HuH-7.5 (cell line): Measurements from ENCODE around the gene FOXL3.
"Not testable (repeated sequence)": the region's sequence is repeated elsewhere in the genome, so short reads cannot be mapped to it uniquely, and the experiment has no call there.

Source experiments
- DNase-seq: peaks from one replicate; pipeline ENCODE4 v3.0.0; 2011; ENCODE audit warnings: low spot score

Gene FOXL3

GRCh38 chr7:289209-289755 is 688 bp upstream of the FOXL3 start:
- no peak for DNase-seq

GRCh38 chr7:290554-291372 is 793 bp downstream of the FOXL3 start:
- no peak for DNase-seq

- DNase-seq: no peak
These were observed 1.6 kb downstream of the FOXL3 start for GRCh38 chr7:291373-292092.

- DNase-seq: no peak
These were observed 2.3 kb downstream of the FOXL3 start for GRCh38 chr7:292226-292625.

- DNase-seq: no peak
These were observed 2.9 kb downstream of the FOXL3 start for GRCh38 chr7:292826-293225.

GRCh38 chr7:293681-294439 is 3.9 kb downstream of the FOXL3 start:
- DNase-seq: no peak

- DNase-seq: no peak
These were observed 4.6 kb downstream of the FOXL3 start for GRCh38 chr7:294440-295154.

GRCh38 chr7:295155-296154 is 5.5 kb downstream of the FOXL3 start:
- no peak for DNase-seq

GRCh38 chr7:296373-296945 is 6.5 kb downstream of the FOXL3 start:
- DNase-seq: no peak

GRCh38 chr7:297141-297540 is 7.2 kb downstream of the FOXL3 start:
- not testable (repeated sequence) for DNase-seq

GRCh38 chr7:297611-298374 is 7.8 kb downstream of the FOXL3 start:
- no peak for DNase-seq

GRCh38 chr7:298375-298702 is 8.4 kb downstream of the FOXL3 start:
- DNase-seq: no peak

GRCh38 chr7:298743-299142 is 8.8 kb downstream of the FOXL3 start:
- no peak for DNase-seq

- DNase-seq: no peak
These were observed 9.2 kb downstream of the FOXL3 start for GRCh38 chr7:299169-299568.

GRCh38 chr7:299628-300027 is 9.7 kb downstream of the FOXL3 start:
- DNase-seq: no peak

GRCh38 chr7:300048-300447 is 10.1 kb downstream of the FOXL3 start:
- no peak for DNase-seq

GRCh38 chr7:300546-301290 is 10.7 kb downstream of the FOXL3 start:
- no peak for DNase-seq

GRCh38 chr7:301291-302053 is 11.5 kb downstream of the FOXL3 start:
- no peak for DNase-seq
